ENCODE data around the gene INPPL1.

The INPPL1 gene

DNA sequence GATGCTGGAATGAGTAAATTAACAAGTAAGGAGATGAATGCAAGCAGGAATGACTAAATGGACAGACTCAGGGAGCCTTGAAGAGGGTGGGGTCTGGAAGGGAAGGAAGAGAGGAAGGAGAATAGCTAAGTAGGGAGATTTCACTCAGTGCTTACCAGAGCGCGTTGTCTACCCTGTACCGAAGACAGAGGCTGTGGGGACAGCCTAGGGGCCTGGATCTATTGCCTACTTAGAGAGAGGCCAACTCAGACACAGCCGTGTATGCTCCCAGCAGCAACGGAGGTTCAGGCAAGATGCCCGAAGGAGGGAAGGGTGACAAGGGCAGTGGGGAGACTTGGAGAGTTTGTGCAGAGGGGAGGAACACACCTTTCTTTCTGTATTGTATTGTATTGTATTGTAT, 7.9 kb upstream of the INPPL1 start, which contains the start of gene FOLR2:
Gene FOLR2, plus strand, starts transcription at position 157 of the 400 bp plus-strand sequence. CDS start 1,791 bp downstream, outside the sequence.
- DNase-seq: no peak

DNA sequence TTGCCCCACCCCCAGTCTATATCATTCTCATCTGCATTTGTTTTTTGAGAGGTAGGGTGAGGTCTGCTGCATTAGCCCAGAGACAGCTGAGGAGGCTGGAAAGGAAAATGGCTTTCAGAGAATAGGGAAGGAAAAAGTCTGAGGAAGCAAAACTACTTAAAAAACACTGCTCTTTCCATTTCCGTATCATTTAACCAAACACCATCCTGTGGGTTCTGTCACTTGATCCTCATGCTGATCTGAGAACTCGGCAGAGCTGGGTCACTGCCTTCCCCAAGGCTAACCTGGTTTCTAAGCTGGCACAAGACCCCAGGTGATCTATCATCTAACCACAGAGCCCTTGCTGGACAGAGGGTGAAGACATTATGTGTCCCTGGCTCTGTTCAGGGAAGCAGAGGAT, 6.7 kb upstream of the INPPL1 start:
- DNase-seq: no peak

DNA sequence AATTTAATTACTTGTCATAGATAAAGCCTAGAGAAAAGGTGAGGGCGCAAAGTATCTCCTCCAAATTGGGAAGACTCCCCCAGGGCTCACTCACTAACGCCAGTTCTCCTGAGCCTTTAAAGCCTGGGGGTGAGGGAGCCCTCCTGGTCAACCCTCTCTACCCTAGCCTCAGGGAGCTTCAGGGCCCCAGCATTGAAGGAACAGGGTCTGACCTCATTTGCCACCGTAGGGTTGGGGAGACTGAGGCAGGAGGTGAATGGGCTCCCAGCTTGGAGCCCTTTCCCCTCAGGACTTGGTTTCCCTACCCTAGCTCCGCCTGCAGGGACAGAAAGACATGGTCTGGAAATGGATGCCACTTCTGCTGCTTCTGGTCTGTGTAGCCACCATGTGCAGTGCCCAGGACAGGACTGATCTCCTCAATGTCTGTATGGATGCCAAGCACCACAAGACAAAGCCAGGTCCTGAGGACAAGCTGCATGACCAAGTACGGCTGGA, 6.3 kb upstream of the INPPL1 start:
- DNase-seq: no peak

DNA sequence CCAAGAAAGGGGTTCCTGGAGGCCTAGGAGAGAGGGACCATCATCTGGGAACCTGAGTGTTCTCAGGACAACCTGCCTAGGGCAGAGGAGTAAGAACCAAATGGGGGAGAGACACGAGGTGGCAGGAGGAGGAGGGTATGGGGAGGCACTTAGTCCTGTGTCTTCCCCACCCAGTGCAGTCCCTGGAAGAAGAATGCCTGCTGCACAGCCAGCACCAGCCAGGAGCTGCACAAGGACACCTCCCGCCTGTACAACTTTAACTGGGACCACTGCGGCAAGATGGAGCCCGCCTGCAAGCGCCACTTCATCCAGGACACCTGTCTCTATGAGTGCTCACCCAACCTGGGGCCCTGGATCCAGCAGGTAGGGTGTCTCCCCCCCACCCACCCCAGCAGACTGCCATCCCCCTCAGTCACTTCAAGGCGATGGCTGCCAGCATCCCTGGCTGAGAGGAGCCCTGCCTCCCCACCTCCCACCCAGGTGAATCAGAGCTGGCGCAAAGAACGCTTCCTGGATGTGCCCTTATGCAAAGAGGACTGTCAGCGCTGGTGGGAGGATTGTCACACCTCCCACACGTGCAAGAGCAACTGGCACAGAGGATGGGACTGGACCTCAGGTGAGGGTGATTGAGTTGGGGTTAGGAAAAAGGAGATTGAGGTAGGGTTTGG, 3.7 kb upstream of the INPPL1 start:
- no peak for DNase-seq

DNA sequence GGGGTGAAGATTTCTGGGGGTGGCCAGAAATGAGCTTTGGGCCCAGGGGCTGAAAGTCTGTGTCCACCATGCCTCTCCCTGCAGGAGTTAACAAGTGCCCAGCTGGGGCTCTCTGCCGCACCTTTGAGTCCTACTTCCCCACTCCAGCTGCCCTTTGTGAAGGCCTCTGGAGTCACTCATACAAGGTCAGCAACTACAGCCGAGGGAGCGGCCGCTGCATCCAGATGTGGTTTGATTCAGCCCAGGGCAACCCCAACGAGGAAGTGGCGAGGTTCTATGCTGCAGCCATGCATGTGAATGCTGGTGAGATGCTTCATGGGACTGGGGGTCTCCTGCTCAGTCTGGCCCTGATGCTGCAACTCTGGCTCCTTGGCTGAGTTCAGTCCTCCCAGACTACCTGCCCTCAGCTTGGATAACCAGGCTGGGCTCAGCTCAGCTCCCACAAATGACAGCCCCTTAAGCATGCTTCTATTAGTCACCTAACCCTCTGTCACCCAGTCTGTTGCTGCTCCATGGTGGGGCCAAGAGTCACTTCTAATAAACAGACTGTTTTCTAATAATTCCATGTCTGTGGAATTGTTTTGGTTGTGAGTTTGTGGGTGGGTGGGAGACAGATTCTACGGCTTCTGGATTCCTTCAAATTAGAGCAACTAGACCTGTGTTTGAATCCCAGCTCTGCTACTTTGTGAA, 3.0 kb upstream of the INPPL1 start:
- no peak for DNase-seq

DNA sequence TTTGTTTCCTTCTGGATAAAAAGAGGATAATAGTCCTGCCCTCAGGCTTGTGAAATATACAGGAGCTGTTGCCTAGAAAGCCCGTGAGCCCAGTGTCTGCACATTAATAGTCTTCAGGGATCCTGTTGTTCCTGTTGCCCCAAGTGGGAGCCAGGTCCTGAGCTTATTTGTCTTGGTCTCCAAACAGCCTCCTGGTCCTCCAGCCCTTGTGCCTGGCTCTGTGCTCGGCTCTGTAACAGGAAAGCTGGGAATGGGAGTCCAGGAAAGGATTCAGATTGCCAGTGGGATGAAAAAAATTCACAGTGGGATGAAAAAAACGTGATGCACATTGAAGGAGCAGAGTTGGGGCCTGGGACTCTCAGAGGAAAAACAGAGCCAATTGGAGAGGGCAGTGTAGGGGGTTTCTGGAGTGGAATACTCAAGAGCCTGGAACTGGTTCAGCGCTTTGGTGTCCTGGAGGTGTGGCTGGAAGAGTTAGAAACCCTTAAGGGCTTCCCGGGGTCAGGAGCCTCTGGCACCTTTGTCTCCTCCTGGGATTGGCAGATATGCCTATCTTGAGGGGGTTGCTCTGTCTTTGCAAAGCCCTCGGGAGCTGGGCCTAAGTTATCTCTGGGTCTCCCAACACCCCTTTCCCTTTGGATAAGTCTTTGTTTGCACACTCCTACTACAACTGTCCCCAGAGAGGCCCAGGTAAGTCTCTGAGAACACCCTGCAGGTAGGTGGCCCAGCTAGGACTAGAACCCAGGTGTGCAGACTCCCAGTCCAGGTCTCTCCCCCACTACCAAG, 2.3 kb upstream of the INPPL1 start:
- DNase-seq: no peak

DNA sequence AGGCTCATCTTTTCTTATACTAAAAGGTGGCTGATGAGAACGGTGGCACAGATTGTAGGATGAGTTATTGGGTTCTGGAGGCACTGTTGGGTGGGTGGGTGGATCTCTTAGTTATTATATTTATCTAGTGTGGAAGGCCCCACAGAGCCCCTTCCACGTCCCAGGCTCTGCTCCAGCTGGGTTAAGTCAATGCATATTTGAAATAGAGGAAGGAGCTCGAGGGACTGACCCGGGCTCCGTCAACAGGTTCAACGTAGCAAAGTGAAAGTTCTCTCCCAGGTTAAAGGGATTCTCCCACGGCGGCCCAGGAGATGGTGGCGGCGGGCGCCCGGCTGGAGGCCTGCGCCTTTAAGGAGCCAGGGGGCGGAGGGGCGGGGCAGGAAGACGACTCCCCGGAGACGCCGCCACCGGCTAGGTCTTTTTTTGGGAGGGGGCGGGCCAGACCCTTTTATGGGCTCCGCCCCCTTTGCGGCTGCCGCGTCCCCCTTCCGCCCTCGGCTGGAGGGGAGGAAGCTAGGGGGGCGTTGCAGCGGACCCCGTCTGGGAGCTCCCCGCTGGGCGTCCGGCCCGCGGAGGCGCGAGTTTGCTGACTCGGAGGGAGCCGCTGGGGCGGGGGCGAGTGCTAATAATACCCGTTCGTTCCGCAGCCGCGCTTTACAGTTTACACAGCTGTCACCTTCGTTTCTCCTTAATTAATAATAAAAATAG, 1.5 kb upstream of the INPPL1 start:
- DNase-seq: peak; percentile 81

DNA sequence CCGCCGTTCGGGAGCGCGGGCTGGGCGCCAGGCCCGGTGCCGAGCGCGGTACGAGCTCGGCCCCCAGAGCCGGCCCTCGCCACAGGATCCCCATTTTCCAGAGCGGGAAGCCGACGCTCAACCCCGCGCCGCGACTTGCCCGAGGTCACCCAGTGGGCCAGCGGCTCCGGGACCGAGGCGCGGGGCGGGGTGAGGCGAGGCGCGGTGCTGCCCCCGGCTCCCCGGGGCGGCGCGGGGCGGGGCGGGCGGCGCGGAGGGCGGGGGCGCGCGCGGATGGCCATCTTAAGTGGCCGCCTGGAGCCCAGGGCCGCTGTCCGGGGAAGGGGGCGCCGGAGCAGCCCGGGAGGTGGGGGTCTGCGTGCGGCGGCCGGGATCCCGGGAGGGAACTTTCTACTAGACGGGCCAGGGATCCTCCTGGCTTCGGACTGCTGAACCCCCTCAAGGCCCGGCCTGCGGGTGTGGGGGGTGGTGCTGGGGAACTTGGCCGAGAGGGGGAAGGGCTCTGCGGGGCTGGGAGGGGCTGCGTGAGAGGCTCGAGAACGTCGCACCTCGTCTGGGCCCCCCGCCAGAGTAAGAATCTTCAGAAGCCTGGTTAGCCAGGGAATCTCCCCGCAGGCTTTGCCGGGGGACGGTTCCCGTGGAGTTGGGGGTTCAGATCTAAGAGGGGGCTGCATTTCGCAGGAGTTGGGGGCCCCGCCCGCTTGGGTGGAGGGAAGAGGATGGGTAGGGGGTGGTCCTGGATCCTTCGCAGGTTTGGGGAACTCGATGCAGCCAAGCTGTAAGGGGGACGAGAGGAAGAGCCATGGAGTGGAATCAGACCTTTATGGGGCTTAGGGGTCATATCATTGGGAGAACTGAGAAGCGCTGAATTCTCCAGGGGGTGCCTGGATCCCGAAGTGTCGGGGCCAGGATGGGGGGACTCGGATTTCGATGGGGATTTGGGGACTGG, 678 bp upstream of the INPPL1 start:
- peak; percentile 50 for DNase-seq

DNA sequence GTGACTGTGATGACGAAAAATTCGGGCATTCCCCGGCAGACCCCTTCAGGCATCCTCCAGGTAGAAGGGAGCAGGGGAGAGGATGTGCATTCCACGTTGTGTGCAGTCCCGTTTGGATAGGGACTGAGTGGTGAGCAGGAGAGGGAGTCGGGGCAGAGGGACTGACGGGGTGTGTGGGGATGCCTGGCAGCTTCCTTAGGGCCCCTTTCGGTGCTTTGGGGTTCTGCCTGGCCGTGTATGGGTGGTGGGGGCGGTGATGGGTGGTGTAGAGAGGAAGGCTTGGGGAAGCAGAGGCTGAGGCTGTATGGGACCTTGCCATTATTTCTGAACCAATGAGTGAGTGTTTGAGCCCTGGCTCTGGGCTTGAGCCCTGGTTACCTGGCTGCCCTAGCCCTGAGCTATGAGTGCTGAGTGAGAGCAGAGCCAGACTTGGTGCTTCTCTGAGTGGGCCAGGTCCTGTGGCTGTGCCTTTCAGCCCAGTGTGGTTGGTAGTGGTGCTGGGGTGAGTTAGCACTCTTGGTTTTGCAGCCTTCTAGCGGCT, 914 bp downstream of the INPPL1 start:
- peak; percentile 38 for DNase-seq

DNA sequence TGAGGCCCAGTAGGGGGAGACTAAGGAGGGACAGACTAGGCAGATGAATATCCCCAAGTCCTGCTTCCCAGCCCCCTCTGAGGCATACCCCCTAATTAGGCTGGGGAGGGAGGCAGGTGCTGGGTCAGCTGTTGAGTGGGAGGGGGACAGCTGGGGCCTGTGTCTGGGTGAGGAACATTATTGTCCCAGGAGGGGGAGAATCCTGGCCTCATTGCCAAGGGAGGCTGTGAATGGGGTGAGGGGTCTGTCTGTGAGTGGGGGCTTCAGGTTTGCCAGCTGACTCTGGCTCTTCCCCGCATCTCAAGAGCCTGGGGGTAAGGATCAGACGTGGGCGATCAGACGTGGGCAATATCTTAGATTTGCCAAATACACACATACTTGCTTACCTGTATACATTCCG, 2.1 kb downstream of the INPPL1 start:
- no peak for DNase-seq

DNA sequence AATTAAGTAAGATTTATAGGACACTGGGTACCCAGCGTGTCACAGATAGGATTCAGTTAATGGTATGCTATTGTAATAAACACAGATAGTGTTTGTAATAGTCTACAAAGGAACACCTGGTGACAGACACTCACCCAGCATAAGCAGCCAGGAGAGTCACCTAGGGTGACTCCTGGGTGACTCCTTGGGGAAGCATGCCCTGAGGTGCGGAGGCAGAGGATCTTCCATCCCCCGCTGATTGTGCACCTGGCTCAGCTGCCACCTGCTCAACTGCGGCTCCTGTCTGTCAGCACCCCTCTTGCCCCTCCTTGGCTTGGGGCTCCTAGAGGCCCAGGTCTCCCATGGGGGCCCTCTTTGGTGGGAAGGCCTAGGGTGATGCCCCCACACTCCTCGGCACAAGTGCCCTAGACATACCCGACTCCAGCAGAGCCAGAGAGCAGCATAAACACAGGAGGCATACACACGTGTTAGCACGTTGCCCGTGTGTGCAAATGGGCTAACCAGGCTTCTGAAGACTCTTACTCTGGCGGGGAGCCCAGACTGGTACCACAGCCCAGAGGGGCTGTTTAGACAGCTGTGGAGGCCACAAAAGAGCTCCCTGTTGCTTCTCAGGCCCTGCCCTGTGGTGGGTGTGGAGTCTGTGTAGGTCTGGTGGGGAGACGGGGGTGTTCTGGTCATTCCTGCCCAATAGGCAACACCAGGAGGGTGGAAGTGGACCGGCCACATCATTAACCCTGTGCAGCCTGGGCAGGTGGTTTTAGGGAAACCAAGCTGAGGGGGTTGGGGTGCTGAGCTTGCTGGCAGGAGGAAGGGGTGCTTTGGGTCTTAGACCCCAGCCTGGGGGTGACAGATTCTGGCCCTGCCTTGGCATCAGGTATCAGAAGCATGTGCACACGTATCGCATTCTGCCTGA, 3.0 kb downstream of the INPPL1 start:
- no peak for DNase-seq

DNA sequence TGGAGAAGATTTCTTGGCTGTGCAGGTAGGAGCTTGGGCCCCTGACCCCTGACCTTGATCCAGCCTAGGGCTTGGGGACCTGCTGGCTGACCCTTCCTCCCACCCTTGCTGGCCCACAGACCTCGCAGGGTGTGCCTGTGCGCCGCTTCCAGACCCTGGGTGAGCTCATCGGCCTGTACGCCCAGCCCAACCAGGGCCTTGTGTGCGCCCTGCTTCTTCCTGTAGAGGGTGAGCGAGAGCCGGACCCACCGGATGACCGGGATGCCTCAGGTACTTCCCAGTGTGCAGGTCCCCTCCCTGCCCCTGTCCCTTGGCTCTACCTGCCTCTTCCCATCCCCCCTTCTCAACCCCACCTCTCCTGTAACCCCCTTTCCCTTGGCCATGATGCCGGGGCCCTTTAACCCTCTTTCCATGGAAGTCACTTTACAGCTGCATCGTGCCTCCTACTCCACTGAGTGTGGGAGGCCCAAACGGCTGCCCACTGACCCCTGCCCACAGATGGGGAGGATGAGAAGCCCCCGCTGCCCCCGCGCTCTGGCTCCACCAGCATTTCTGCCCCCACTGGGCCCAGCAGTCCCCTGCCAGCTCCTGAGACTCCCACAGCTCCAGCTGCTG, 3.8 kb downstream of the INPPL1 start:
- DNase-seq: no peak

DNA sequence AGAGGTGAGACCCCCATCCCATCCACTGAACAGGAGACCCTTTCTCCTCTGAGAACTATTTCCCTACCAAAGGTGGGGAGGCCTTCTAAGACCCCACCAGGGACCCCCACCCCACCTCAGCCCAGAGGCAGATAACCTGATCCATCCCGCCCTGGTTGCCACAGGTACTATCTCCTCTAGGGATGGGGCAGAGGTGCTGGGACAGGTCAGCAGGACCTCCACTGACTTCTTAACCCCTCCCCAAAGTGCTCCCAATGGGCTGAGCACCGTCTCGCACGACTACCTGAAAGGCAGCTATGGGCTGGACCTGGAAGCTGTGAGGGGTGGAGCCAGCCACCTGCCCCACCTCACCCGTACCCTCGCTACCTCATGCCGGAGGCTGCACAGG, 4.3 kb downstream of the INPPL1 start:
- no peak for DNase-seq

DNA sequence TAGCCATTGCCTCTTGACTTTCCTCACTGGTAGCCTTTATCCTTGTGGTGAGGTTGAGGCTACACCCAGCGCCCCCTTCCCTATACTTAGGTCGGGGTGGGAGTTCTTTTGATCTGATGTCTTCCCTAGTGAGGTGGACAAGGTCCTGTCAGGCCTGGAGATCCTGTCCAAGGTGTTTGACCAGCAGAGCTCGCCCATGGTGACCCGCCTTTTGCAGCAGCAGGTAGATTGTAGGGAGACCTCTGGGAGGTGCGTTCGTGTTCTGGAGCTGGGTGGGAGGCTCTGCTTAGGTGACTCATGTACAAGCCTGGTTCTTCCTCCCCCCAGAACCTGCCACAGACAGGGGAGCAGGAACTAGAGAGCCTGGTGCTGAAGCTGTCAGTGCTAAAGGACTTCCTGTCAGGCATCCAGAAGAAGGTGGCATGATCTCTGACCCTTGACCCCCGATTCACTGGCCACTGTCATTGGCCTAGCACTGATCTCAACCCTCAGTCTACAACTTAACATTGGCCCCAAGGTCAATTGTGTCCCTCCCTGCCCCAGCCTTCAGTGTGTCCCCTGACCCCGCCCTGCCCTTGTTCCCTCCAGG, 4.9 kb downstream of the INPPL1 start:
- DNase-seq: no peak

DNA sequence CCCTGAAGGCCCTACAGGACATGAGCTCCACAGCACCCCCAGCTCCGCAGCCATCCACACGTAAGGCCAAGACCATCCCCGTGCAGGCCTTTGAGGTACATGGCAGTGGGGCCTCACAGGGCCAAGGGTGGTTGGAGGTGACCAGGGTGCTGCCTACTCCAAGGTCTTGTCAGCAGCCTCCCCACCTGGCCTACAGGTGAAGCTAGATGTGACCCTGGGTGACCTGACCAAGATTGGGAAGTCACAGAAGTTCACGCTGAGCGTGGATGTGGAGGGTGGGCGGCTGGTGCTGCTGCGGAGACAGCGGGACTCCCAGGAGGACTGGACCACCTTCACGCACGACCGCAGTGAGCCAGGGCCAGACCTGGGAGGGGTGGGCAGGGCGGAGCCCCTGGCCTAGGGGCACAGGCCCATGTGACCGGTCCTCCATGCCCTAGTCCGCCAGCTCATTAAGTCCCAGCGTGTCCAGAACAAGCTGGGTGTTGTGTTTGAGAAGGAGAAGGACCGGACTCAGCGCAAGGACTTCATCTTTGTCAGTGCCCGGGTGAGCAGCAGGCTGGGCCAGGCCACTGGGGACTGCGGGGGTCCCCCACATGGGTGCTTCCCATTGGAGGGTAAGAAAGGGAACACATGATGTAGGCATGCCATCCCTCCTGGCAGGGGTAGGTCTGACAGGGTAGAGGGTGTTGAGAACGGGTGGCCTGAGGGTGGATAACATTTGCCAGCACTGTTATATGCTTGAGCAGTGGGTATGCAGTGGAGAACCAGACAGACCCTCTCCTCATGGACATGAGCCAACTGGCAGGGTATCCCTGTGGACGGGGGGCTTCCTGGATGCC, 5.6 kb downstream of the INPPL1 start:
- DNase-seq: no peak

DNA sequence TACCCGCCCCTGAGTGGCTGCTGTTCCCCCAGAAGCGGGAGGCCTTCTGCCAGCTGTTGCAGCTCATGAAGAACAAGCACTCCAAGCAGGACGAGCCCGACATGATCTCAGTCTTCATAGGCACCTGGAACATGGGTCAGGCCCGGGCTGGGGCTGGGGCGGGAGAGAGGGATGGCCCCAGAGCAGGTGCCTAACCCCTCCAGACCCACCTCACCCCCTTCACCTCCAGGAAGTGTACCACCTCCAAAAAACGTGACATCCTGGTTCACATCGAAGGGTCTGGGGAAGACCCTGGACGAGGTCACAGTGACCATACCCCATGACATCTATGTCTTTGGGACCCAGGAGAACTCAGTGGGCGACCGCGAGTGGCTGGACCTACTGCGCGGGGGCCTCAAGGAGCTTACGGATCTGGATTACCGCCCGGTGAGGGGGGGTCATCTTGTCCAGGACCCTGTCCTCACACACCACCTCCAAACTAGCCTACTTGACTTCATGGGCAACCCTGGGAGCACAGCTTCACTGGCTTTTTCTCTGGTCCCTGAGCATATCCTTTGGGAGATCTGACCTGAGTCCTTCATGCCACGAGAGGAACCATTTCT, 6.3 kb downstream of the INPPL1 start:
- DNase-seq: no peak

DNA sequence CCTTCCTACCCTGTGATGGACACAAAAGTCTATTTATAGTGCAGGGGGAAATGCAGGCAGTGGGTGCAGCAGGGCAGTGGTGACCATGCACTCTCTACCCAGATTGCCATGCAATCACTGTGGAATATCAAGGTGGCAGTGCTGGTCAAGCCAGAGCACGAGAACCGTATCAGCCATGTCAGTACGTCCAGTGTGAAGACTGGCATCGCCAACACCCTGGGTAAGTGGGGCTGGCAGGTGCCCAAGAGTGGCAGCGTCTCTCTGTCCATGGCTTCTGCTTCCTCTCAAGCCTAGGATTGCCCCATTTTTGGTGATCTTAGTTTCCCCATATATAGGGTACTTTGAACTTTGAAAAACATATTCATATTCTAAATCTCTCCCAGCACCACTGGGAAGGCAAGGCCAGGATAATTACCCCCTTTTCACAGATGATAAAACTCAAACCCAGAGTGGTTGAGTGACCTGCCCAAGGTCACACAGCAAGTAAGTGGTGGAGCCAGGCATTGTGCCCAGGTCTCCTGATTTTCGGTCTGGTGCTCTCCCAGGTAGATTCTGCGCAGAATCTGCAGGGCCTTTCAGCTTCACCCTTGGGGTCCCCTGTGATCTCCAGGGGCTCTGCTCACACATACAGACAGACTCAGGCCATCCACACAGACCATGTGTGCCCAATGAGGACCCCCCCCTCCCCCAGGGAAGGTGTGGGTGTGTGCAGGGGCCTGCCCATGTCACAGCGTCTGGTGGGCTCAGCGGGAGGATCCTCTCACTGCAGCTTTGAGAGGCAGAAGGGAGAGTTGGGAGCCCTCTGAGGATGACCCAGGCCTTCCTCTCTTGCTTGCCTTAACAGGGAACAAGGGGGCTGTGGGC, 7.1 kb downstream of the INPPL1 start:
- DNase-seq: no peak

Data from 8988T (cell line).